ENCODE measurements around the gene SLC9A6. TPM values are rescaled to one million over a fixed set of nuclear protein-coding genes. Genes with fewer than 3 reads are reported as not detected.

The SLC9A6 gene
- total and polyA plus RNA-seq, 5 experiments from 2014 or later, result 14.4 to 18.6 (median 17.1) TPM

GRCh38 chrX:136030303-136031191, 45.3 kb downstream of the SLC9A6 start:
- Mint-ChIP-seq H3K9me3 (no peaks in the 10 kb centered on the region), H3K27ac (peak overlapping the region in 2 of 10 donors; percentile 31 to 93), H3K4me1 (peaks cover 0 to 1% (median 0%) of the 10 kb centered on the region in 4 donors), H3K4me3 (no peak overlapping the region), H3K27me3 (no peaks in the 10 kb centered on the region), H3K36me3 (peaks cover 0 to 39% (median 2%) of the 10 kb centered on the region in 3 donors)
- POLR2A ChIA-PET, result no interaction called here
- no peak for DNase-seq
- ATAC-seq, result no peak

DNA sequence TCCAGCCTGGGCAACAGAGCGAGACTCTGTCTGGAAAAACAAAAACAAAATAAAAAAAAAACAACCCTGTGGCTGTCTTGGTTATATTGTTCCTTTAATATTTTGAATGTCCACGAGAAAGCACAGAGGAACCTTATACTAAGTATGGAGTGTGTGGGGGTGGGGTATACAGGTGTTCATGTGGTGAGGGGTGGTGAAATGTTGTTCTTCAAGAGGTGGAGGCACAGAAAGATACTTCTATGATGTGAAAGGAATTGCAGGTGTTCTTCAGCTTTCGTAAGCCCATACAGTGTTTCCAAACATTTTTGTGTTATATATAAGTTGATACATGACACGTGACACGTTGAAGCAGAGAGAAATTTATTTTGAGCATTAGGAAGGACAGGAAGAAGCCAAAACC, 46.4 kb downstream of the SLC9A6 start:
- H3K27me3 Mint-ChIP-seq, result no peaks in the 10 kb centered on the region
- no peak overlapping the region for H3K27ac Mint-ChIP-seq
- H3K4me1 Mint-ChIP-seq, result peaks cover 0 to 1% (median 0%) of the 10 kb centered on the region in 4 donors
- no peaks in the 10 kb centered on the region for H3K9me3 Mint-ChIP-seq
- no peak overlapping the region for H3K4me3 Mint-ChIP-seq
- peaks cover 0 to 41% (median 4%) of the 10 kb centered on the region in 3 donors for H3K36me3 Mint-ChIP-seq
- ATAC-seq (no peak), DNase-seq (no peak)
- POLR2A ChIA-PET, result no interaction called here

GRCh38 chrX:136032370-136032769, 47.1 kb downstream of the SLC9A6 start:
- no peak overlapping the region for H3K4me3 Mint-ChIP-seq
- POLR2A ChIA-PET, result no interaction called here
- H3K9me3 Mint-ChIP-seq, result no peaks in the 10 kb centered on the region
- no peaks in the 10 kb centered on the region for H3K27me3 Mint-ChIP-seq
- no peak overlapping the region for H3K27ac Mint-ChIP-seq
- peaks cover 0 to 42% (median 5%) of the 10 kb centered on the region in 3 donors for H3K36me3 Mint-ChIP-seq
- ATAC-seq (no peak), DNase-seq (no peak)
- peaks cover 0 to 1% (median 0%) of the 10 kb centered on the region in 4 donors for H3K4me1 Mint-ChIP-seq

GRCh38 chrX:136034668-136035067, 49.4 kb downstream of the SLC9A6 start:
- Mint-ChIP-seq H3K36me3 (peaks cover 0 to 50% (median 5%) of the 10 kb centered on the region in 3 donors), H3K9me3 (no peaks in the 10 kb centered on the region), H3K4me1 (no peaks in the 10 kb centered on the region), H3K27ac (no peak overlapping the region), H3K27me3 (no peaks in the 10 kb centered on the region), H3K4me3 (no peak overlapping the region)
- ATAC-seq (no peak), DNase-seq (no peak)
- POLR2A ChIA-PET, result no interaction called here

GRCh38 chrX:136035663-136036062, 50.4 kb downstream of the SLC9A6 start:
- no peak overlapping the region for H3K4me3 Mint-ChIP-seq
- no peaks in the 10 kb centered on the region for H3K9me3 Mint-ChIP-seq
- POLR2A ChIA-PET, result no interaction called here
- no peak overlapping the region for H3K27ac Mint-ChIP-seq
- peaks cover 0 to 47% (median 3%) of the 10 kb centered on the region in 3 donors for H3K36me3 Mint-ChIP-seq
- DNase-seq, result no peak
- ATAC-seq, result no peak
- H3K27me3 Mint-ChIP-seq, result no peaks in the 10 kb centered on the region
- H3K4me1 Mint-ChIP-seq, result no peaks in the 10 kb centered on the region

- no peak overlapping the region for H3K4me3 Mint-ChIP-seq
- no peaks in the 10 kb centered on the region for H3K27me3 Mint-ChIP-seq
- no peaks in the 10 kb centered on the region for H3K4me1 Mint-ChIP-seq
These were observed 54.2 kb downstream of the SLC9A6 start for GRCh38 chrX:136039485-136039884.

DNA sequence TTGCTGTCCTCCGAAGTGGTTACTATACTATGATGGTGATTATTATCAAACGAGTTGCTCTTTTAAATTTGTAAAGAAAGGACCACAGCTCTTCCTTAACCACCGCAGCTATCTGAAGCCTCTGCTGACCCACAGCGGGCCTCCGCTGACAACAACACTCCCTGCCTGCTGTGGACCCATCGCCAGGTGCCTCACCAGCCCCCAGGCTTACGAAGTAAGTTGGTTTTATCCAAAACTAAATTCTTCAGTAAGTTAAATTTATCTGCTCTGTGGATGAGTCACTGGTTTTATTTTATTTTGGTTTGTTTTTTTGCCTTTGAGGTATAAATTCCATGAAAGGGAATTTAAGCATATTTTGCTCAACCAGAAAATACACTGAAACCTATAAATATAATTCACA, 54.7 kb downstream of the SLC9A6 start:
- H3K27ac Mint-ChIP-seq, result no peak overlapping the region

More at GRCh38 chrX:136039485-136039884, 54.2 kb downstream of the SLC9A6 start:
- no peaks in the 10 kb centered on the region for H3K9me3 Mint-ChIP-seq
- DNase-seq (no peak), ATAC-seq (no peak)
- H3K27ac Mint-ChIP-seq, result no peak overlapping the region
- peaks cover 0 to 47% (median 3%) of the 10 kb centered on the region in 3 donors for H3K36me3 Mint-ChIP-seq
- POLR2A ChIA-PET, result no interaction called here

DNA sequence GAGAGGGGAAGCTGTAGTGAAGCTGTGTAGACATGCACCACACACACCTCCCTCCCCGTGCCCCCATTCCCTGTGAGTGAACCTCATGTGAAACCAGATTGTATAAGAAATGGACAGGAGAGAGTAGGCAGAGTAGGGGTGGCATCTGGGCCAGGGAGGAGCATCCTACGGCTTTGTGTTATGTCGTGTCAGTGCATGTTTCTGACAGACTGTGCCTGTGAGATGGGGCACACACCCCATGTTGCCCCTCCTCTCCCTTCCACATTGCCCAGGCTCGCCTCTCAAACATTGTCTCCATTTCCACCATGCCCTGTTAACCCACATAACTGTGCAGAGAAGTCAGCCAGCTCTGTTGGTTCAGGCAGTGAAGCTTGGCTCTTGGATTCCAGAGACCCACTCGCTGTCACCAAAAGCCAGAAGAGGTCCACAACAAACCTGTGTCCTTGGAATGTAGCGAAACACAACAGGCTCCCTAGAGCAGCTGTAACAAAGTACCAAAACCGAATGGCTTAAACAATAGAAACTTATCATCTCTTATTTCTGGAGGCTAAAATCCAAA, 56.1 kb downstream of the SLC9A6 start:
- Mint-ChIP-seq H3K9me3 (no peaks in the 10 kb centered on the region), H3K4me1 (no peaks in the 10 kb centered on the region), H3K4me3 (no peak overlapping the region), H3K36me3 (peaks cover 0 to 61% (median 3%) of the 10 kb centered on the region in 3 donors), H3K27ac (no peak overlapping the region), H3K27me3 (no peaks in the 10 kb centered on the region)
- no peak for DNase-seq
- POLR2A ChIA-PET, result no interaction called here
- ATAC-seq, result no peak

More for the DNA sequence above, 54.7 kb downstream of the SLC9A6 start:
- H3K4me3 Mint-ChIP-seq, result no peak overlapping the region
- no peaks in the 10 kb centered on the region for H3K4me1 Mint-ChIP-seq
- no peaks in the 10 kb centered on the region for H3K9me3 Mint-ChIP-seq
- DNase-seq (no peak), ATAC-seq (no peak)
- H3K36me3 Mint-ChIP-seq, result peaks cover 0 to 51% (median 3%) of the 10 kb centered on the region in 3 donors
- POLR2A ChIA-PET, result no interaction called here
- no peaks in the 10 kb centered on the region for H3K27me3 Mint-ChIP-seq

DNA sequence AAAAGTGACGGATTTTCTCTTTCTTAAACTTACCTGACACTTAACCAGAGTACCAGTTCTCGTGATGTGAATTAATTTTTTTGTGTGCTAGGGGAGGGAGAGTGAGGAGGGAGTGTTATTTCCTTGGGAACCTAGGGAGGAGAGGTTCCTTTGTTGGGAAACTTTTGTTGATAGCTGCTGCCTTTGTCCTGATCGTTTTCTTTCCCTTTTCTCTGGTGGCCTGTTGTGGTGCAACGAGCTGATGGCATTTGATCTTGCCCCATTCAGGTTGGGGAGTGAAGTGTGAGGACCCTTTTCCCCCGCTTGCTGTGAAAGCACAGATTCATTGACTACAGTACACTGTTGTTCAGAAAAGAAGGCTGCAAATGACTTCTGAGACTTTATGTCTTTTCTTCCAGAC, 59.8 kb downstream of the SLC9A6 start:
- H3K4me3 Mint-ChIP-seq, result no peak overlapping the region
- no peaks in the 10 kb centered on the region for H3K27me3 Mint-ChIP-seq
- POLR2A ChIA-PET, result interaction anchor here (1.0 kb wide), 1 partner anchor 12 kb away, joined by 5 read pairs; no protein-coding TSS in a partner anchor
- peaks cover 0 to 41% (median 0%) of the 10 kb centered on the region in 3 donors for H3K36me3 Mint-ChIP-seq
- no peaks in the 10 kb centered on the region for H3K4me1 Mint-ChIP-seq
- DNase-seq (no peak), ATAC-seq (no peak)
- peak overlapping the region in 1 of 10 donors; percentile 39 for H3K27ac Mint-ChIP-seq
- H3K9me3 Mint-ChIP-seq, result no peaks in the 10 kb centered on the region

- DNase-seq (no peak), ATAC-seq (no peak)
- no peak overlapping the region for H3K4me3 Mint-ChIP-seq
- peak overlapping the region in 1 of 10 donors; percentile 29 for H3K27ac Mint-ChIP-seq
- POLR2A ChIA-PET, result no interaction called here
- H3K4me1 Mint-ChIP-seq, result no peaks in the 10 kb centered on the region
- H3K27me3 Mint-ChIP-seq, result no peaks in the 10 kb centered on the region
- no peaks in the 10 kb centered on the region for H3K9me3 Mint-ChIP-seq
- H3K36me3 Mint-ChIP-seq, result peaks cover 0 to 34% (median 0%) of the 10 kb centered on the region in 3 donors
These were observed 61.2 kb downstream of the SLC9A6 start for GRCh38 chrX:136046295-136047015.

GRCh38 chrX:136047016-136047642, 61.9 kb downstream of the SLC9A6 start:
- POLR2A ChIA-PET, result no interaction called here
- H3K4me3 Mint-ChIP-seq, result no peak overlapping the region
- peaks cover 0 to 31% (median 0%) of the 10 kb centered on the region in 3 donors for H3K36me3 Mint-ChIP-seq
- H3K9me3 Mint-ChIP-seq, result no peaks in the 10 kb centered on the region
- H3K27me3 Mint-ChIP-seq, result no peaks in the 10 kb centered on the region
- no peaks in the 10 kb centered on the region for H3K4me1 Mint-ChIP-seq
- ATAC-seq, result no peak
- peak overlapping the region in 1 of 10 donors; percentile 37 for H3K27ac Mint-ChIP-seq
- DNase-seq, result no peak

GRCh38 chrX:136047969-136048368, 62.7 kb downstream of the SLC9A6 start:
- Mint-ChIP-seq H3K9me3 (no peaks in the 10 kb centered on the region), H3K27me3 (no peaks in the 10 kb centered on the region), H3K36me3 (peaks cover 0 to 28% (median 0%) of the 10 kb centered on the region in 3 donors), H3K4me1 (no peaks in the 10 kb centered on the region), H3K4me3 (no peak overlapping the region), H3K27ac (no peak overlapping the region)
- POLR2A ChIA-PET, result no interaction called here
- DNase-seq (no peak), ATAC-seq (no peak)
